ENCODE results near the gene SF3B3. TPM values are rescaled to one million over a fixed set of nuclear protein-coding genes. Genes with fewer than 3 reads are reported as not detected.

The SF3B3 gene
- total and polyA plus RNA-seq, 2 of the 13 experiments (the other 11 are each of a cell fraction or from before 2014, with no cell fraction given), result 157 to 500 TPM

- CTCF ChIA-PET (ENCODE audit: low intra/inter-chr PET ratio, low total read pairs), result no interaction called here
- Histone ChIP-seq H3K9me3 (ENCODE audit: low read length) (no peaks in the 10 kb centered on the region), H3K4me2 (ENCODE audit: low read depth, low read length) (peak overlapping the region; percentile 43; the same call in 1 of the 2 replicates), H3K36me3 (replicated peaks in 1 of 2; ENCODE audit: control insufficient read depth in 1 of 2, insufficient read depth in 2 of 2, low read length in 2 of 2) (no peaks in the 10 kb centered on the region), H3K4me1 (ENCODE audit: insufficient read depth, low read length) (peaks cover 31% of the 10 kb centered on the region), H3K27ac (ENCODE audit: extremely low read length, insufficient read depth, low read length) (no peak overlapping the region), H2AFZ (ENCODE audit: low read length) (no peak overlapping the region), H3K4me3 (replicated peaks in 1 of 3; ENCODE audit: insufficient read depth in 1 of 3, low read depth in 2 of 3, low read length in 3 of 3) (peak overlapping the region in 1 of 3 experiments; percentile 33; a peak in 1 of 6 replicates), H3K79me2 (ENCODE audit: insufficient read depth, low read length) (no peaks in the 10 kb centered on the region), H3K9ac (ENCODE audit: insufficient read depth, low read depth, low read length) (no peak overlapping the region), H4K20me1 (ENCODE audit: insufficient read depth, low read length) (no peaks in the 10 kb centered on the region), H3K27me3 (ENCODE audit: control insufficient read depth in 1 of 2, insufficient read depth in 2 of 2, low read length in 2 of 2) (peaks cover 0 to 2% of the 10 kb centered on the region in 2 experiments; a peak in 2 of 5 replicates)
- intact Hi-C loops (cut with micrococcal nuclease; ENCODE audit: unreplicated experiment) (no loop called here), in situ Hi-C loops (cut with HindIII; ENCODE audit: extremely low pct_ligation_motif_present, low pct_unique_long_range_greater_than_20kb) (no loop called here)
- POLR2A ChIA-PET, result no interaction called here
- FAIRE-seq (no peak), ATAC-seq (peak; percentile 67), DNase-seq (ENCODE audit: low spot score) (no peak)
- WGBS (ENCODE audit: low lambda C conversion rate), result 6% methylated on average over 5 of the region's 5 CpGs
- no TSS peak for BruUV-seq (replicated peaks)
- TF ChIP-seq PHF21A (CRISPR knock-in tag; IDR thresholded peaks at IDR 0.05) (peak; percentile 22; the same call in 1 of the 2 replicates), ZNF331 (CRISPR knock-in tag; IDR thresholded peaks at IDR 0.05) (no peak), CREB1 (IDR thresholded peaks at IDR 0.05) (peak; percentile 20; the same call in 1 of the 2 replicates), CREB1 (CRISPR knock-in tag; IDR thresholded peaks at IDR 0.05) (no peak)
Observed at GRCh38 chr16:70592106-70592571, 68.5 kb downstream of the SF3B3 start.

- no TSS peak for BruUV-seq (replicated peaks)
- TF ChIP-seq ZNF121 (CRISPR knock-in tag; IDR thresholded peaks at IDR 0.05) (peak; percentile 62; the same call in 1 of the 2 replicates), ZNF614 (CRISPR knock-in tag; IDR thresholded peaks at IDR 0.05; ENCODE audit: borderline replicate concordance) (no peak)
- TF ChIP-seq, protein P1, sequence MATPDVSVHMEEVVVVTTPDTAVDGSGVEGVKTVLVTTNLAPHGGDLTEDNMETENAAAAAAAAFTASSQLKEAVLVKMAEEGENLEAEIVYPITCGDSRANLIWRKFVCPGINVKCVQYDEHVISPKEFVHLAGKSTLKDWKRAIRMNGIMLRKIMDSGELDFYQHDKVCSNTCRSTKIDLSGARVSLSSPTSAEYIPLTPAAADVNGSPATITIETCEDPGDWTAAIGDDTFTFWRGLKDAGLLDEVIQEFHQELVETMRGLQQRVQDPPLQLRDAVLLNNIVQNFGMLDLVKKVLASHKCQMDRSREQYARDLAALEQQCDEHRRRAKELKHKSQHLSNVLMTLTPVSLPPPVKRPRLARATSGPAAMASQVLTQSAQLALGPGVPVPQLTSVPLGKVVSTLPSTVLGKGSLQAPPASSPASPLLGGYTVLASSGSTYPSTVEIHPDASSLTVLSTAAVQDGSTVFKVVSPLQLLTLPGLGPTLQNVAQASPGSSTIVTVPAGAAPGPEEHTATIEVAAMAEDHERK (CRISPR knock-in tag; IDR thresholded peaks at IDR 0.05; ENCODE audit: low read depth), result no peak
- ATAC-seq (no peak), DNase-seq (ENCODE audit: low spot score) (no peak), FAIRE-seq (no peak)
- Histone ChIP-seq H3K4me1 (ENCODE audit: insufficient read depth, low read length) (peaks cover 31% of the 10 kb centered on the region), H3K4me3 (replicated peaks in 1 of 3; ENCODE audit: insufficient read depth in 1 of 3, low read depth in 2 of 3, low read length in 3 of 3) (no peak overlapping the region), H3K9me3 (ENCODE audit: low read length) (no peaks in the 10 kb centered on the region), H3K27me3 (ENCODE audit: control insufficient read depth in 1 of 2, insufficient read depth in 2 of 2, low read length in 2 of 2) (peaks cover 0 to 2% of the 10 kb centered on the region in 2 experiments; a peak in 2 of 5 replicates), H3K36me3 (replicated peaks in 1 of 2; ENCODE audit: control insufficient read depth in 1 of 2, insufficient read depth in 2 of 2, low read length in 2 of 2) (no peaks in the 10 kb centered on the region), H3K27ac (ENCODE audit: extremely low read length, insufficient read depth, low read length) (no peak overlapping the region), H3K79me2 (ENCODE audit: insufficient read depth, low read length) (no peaks in the 10 kb centered on the region), H2AFZ (ENCODE audit: low read length) (no peak overlapping the region), H3K4me2 (ENCODE audit: low read depth, low read length) (no peak overlapping the region), H3K9ac (ENCODE audit: insufficient read depth, low read depth, low read length) (no peak overlapping the region), H4K20me1 (ENCODE audit: insufficient read depth, low read length) (no peaks in the 10 kb centered on the region)
- POLR2A ChIA-PET, result no interaction called here
- WGBS (ENCODE audit: low lambda C conversion rate), result 4% methylated on average over 1 of the region's 1 CpG
- in situ Hi-C loops (cut with HindIII; ENCODE audit: extremely low pct_ligation_motif_present, low pct_unique_long_range_greater_than_20kb) (no loop called here), intact Hi-C loops (cut with micrococcal nuclease; ENCODE audit: unreplicated experiment) (no loop called here)
- CTCF ChIA-PET (ENCODE audit: low intra/inter-chr PET ratio, low total read pairs), result no interaction called here
Observed at GRCh38 chr16:70593544-70593943, 69.9 kb downstream of the SF3B3 start.
